Keratinocyte (primary cell): ENCODE measurements around the gene MLF2. TPM values are rescaled to one million over a fixed set of nuclear protein-coding genes. Genes with fewer than 3 reads are reported as not detected.
A peak's percentile ranks its signal among the peaks of the same experiment; 100 is the strongest.

Experiments used
- DNase-seq: peaks from one replicate; pipeline ENCODE4 v3.0.0-alpha.2; 2011; ENCODE audit warnings: low read depth, missing footprints, low spot score
- FAIRE-seq: peaks from 2 replicates; lab custom pipeline; 2011; peaks lifted over from hg19 to GRCh38; lab: Jason Lieb, UNC
- H2AFZ ChIP-seq: 2 replicates; pipeline ENCODE4 v1.6.0; 2012; ENCODE audit warnings: low read length, control low read depth, inconsistent platforms; ENCODE audit not compliant: control insufficient read depth
- H3K27ac ChIP-seq: 2 replicates; pipeline ENCODE4 v1.5.1; 2011; ENCODE audit warnings: low read length; ENCODE audit not compliant: control insufficient read depth, insufficient read depth
- H3K27me3 ChIP-seq: 3 replicates; pipeline ENCODE4 v1.6.0; 2011; ENCODE audit warnings: low read length; ENCODE audit not compliant: control insufficient read depth, insufficient read depth; ENCODE audit errors: extremely low read depth
- H3K36me3 ChIP-seq, 2 experiments: 2 replicates in 1 of 2; 3 replicates in 1 of 2; pipeline ENCODE4 v1.5.1; 2011; ENCODE audit warnings: low read length in 2 of 2, mild to moderate bottlenecking in 1 of 2; ENCODE audit not compliant: control insufficient read depth in 2 of 2, insufficient read depth in 2 of 2; ENCODE audit errors: extremely low read depth in 1 of 2
- H3K4me1 ChIP-seq: 3 replicates; pipeline ENCODE4 v1.5.1; 2011; ENCODE audit warnings: low read length; ENCODE audit not compliant: control insufficient read depth, insufficient read depth; ENCODE audit errors: extremely low read depth
- H3K4me2 ChIP-seq: 3 replicates; pipeline ENCODE4 v1.6.0; 2011; ENCODE audit warnings: low read depth, low read length; ENCODE audit not compliant: control insufficient read depth, insufficient read depth; ENCODE audit errors: extremely low read depth
- H3K4me3 ChIP-seq, 3 experiments: fragments of 200-600 bp in 1 of 3; sonication (generic) in 1 of 3; 2 replicates in 2 of 3; 3 replicates in 1 of 3; pipeline ENCODE4 v1.5.1; 2011 to 2016; ENCODE audit warnings: low read length in 3 of 3, mild to moderate bottlenecking in 3 of 3, control low read depth in 2 of 3, inconsistent platforms in 1 of 3, low read depth in 1 of 3, mixed read lengths in 1 of 3, mixed run types in 1 of 3, moderate library complexity in 1 of 3; ENCODE audit not compliant: control insufficient read depth in 2 of 3, insufficient read depth in 2 of 3; ENCODE audit errors: extremely low read depth in 1 of 3
- H3K79me2 ChIP-seq: 2 replicates; pipeline ENCODE4 v1.6.0; 2012; ENCODE audit warnings: low read length; ENCODE audit not compliant: control insufficient read depth, insufficient read depth
- H3K9ac ChIP-seq: 3 replicates; pipeline ENCODE4 v1.6.0; 2011; ENCODE audit warnings: low read length; ENCODE audit not compliant: control insufficient read depth, insufficient read depth; ENCODE audit errors: extremely low read depth
- H3K9me1 ChIP-seq: 3 replicates; pipeline ENCODE4 v1.6.0; 2011; ENCODE audit warnings: low read length; ENCODE audit not compliant: control insufficient read depth, insufficient read depth; ENCODE audit errors: extremely low read depth
- H3K9me3 ChIP-seq: 2 replicates; pipeline ENCODE4 v1.5.1; 2012; ENCODE audit warnings: low read depth, low read length; ENCODE audit not compliant: control insufficient read depth
- H4K20me1 ChIP-seq: 3 replicates; pipeline ENCODE4 v1.6.0; 2011; ENCODE audit warnings: low read length; ENCODE audit not compliant: control insufficient read depth, insufficient read depth; ENCODE audit errors: extremely low read depth
- EZH2 ChIP-seq: IDR thresholded peaks from one replicate; pipeline ENCODE4 v1.6.1; 2012; ENCODE audit warnings: inconsistent platforms, mild to moderate bottlenecking, low read length, moderate library complexity
- dilution Hi-C: fragments of 300-500 bp; cut with MboI; formaldehyde crosslinking; loops from one replicate; pipeline ENCODE4 v1.7.0; 2020; ENCODE audit warnings: low sequenced_read_pairs; ENCODE audit not compliant: extremely low pct_ligation_motif_present
- polyA plus RNA-seq, 5 experiments: library from polyadenylated mRNA; depleted of rRNA in 3 of 5; stranded (reverse) in 3 of 5; stranded (forward) in 1 of 5; unstranded in 1 of 5; fragments of >200 nt; gene quantifications; 1 replicate in 1 of 5; 2 replicates in 3 of 5; 3 replicates in 1 of 5; pipeline versions ENCODE4 v1.2.1 to v1.2.3, GENCODE V29; 2011 to 2012; ENCODE audit warnings: missing spikeins in 2 of 5, low read depth in 1 of 5, low replicate concordance in 1 of 5
- TF ChIP-seq, protein P1 (sequence below), 3 experiments: IDR thresholded peaks in 1 of 3; conservative IDR thresholded peaks in 1 of 3; optimal IDR thresholded peaks in 1 of 3; 2 replicates in 2 of 3; 3 replicates in 1 of 3; pipeline versions ENCODE3 to v1.5.1; 2011; ENCODE audit warnings: low read length in 3 of 3, mild to moderate bottlenecking in 3 of 3, moderate library complexity in 2 of 3, control low read depth in 1 of 3, inconsistent platforms in 1 of 3; ENCODE audit not compliant: insufficient read depth in 2 of 3; ENCODE audit errors: extremely low read depth in 1 of 3

The MLF2 gene
- polyA plus RNA-seq, 1 donor (not counting 4 experiments of a cell fraction or from before 2014, with no cell fraction given) = 317 TPM

DNA sequence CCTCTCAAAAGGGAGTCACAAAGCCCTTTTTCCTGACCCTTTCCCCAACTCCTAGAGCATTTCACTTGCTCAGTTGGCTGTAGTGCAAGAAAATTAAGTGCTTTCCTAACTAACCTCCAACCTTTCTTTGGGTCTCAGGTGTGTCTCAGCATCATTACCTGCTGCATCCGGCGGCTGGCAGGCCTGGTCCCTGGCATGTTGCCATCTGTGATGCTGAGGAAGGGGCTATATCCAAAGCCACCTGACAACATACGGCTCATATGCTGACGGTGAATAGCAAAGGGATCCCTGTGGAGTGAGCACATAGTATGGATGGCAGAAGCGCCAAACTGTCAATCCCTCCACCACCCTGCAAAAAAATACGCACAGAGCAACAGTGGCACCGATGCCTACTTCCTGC is 1.2 kb downstream of the MLF2 start:
- H3K79me2 ChIP-seq = peaks cover 31% of the 10 kb centered on the region
- peaks cover 25 to 48% of the 10 kb centered on the region in 2 experiments for H3K36me3 ChIP-seq
- peaks cover 2% of the 10 kb centered on the region for H4K20me1 ChIP-seq
- H3K27me3 ChIP-seq = no peaks in the 10 kb centered on the region
- dilution Hi-C loops = no loop called here
- peak overlapping the region; percentile 90 for H3K4me2 ChIP-seq
- H3K9ac ChIP-seq = peak overlapping the region; percentile 97
- H2AFZ ChIP-seq = no peak overlapping the region
- DNase-seq (no peak), FAIRE-seq (no peak)
- H3K9me1 ChIP-seq = no peaks in the 10 kb centered on the region
- H3K4me3 ChIP-seq = peak overlapping the region; percentile 93 to 94 (median 94)
- peak overlapping the region; percentile 99 for H3K27ac ChIP-seq
- no peaks in the 10 kb centered on the region for H3K9me3 ChIP-seq
- TF ChIP-seq EZH2 = no peak
- TF ChIP-seq, protein P1, sequence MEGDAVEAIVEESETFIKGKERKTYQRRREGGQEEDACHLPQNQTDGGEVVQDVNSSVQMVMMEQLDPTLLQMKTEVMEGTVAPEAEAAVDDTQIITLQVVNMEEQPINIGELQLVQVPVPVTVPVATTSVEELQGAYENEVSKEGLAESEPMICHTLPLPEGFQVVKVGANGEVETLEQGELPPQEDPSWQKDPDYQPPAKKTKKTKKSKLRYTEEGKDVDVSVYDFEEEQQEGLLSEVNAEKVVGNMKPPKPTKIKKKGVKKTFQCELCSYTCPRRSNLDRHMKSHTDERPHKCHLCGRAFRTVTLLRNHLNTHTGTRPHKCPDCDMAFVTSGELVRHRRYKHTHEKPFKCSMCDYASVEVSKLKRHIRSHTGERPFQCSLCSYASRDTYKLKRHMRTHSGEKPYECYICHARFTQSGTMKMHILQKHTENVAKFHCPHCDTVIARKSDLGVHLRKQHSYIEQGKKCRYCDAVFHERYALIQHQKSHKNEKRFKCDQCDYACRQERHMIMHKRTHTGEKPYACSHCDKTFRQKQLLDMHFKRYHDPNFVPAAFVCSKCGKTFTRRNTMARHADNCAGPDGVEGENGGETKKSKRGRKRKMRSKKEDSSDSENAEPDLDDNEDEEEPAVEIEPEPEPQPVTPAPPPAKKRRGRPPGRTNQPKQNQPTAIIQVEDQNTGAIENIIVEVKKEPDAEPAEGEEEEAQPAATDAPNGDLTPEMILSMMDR (optimal IDR thresholded peaks at IDR 0.05 in 1 of 3, IDR thresholded peaks at IDR 0.05 in 1 of 3, conservative IDR thresholded peaks at IDR 0.05 in 1 of 3; ENCODE audit: extremely low read depth in 1 of 3, insufficient read depth in 2 of 3, low read length in 3 of 3) = no peak
- H3K4me1 ChIP-seq = peaks cover 28% of the 10 kb centered on the region

DNA sequence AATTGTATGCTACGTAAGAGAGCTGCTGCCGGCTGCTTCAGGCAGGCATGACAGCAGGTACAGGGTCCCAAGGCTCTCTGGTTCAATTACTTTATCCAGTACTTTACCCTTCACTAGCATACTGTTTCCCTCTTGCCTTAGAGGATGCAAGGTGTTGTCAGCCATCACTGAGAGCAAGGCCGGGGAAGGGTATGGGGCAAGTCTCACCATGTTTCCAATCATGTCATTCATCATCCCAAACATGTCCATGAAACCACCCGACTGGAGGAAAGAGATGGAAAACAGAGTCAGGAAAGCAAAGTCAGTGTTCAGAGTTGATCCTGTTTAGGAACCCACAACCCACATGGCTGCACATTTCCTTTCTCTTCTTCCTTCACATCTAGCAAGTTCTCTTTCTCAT is 2.4 kb downstream of the MLF2 start:
- H4K20me1 ChIP-seq = peaks cover 2% of the 10 kb centered on the region
- peak overlapping the region; percentile 13 for H3K9ac ChIP-seq
- FAIRE-seq (peak; percentile 82), DNase-seq (no peak)
- peaks cover 40% of the 10 kb centered on the region for H3K4me1 ChIP-seq
- peaks cover 2% of the 10 kb centered on the region for H3K9me1 ChIP-seq
- H3K4me3 ChIP-seq = no peak overlapping the region
- H3K27me3 ChIP-seq = no peaks in the 10 kb centered on the region
- TF ChIP-seq, protein P1 (optimal IDR thresholded peaks at IDR 0.05 in 1 of 3, IDR thresholded peaks at IDR 0.05 in 1 of 3, conservative IDR thresholded peaks at IDR 0.05 in 1 of 3; ENCODE audit: extremely low read depth in 1 of 3, insufficient read depth in 2 of 3, low read length in 3 of 3) = no peak
- no peak for TF ChIP-seq EZH2
- dilution Hi-C loops = no loop called here
- peak overlapping the region; percentile 90 for H3K4me2 ChIP-seq
- H3K9me3 ChIP-seq = no peaks in the 10 kb centered on the region
- no peak overlapping the region for H2AFZ ChIP-seq
- no peak overlapping the region for H3K27ac ChIP-seq
- H3K36me3 ChIP-seq = peaks cover 31 to 51% of the 10 kb centered on the region in 2 experiments
- H3K79me2 ChIP-seq = peaks cover 31% of the 10 kb centered on the region
